Natural killer cell (primary cell): ENCODE results near the gene GAS2L2. TPM values are rescaled to one million over a fixed set of nuclear protein-coding genes. Genes with fewer than 3 reads are reported as not detected.

Experiments
- ATAC-seq, 3 donors: fragments of 150-1000 bp in 2 of 3; fragments of 200-7000 bp in 1 of 3; cut with Tn5 transposase; 1 replicate in 1 of 3; 2 replicates in 2 of 3; pipeline ENCODE4 v1.10.0; 2021; ENCODE audit warnings: mild to moderate bottlenecking in 2 of 3, moderate library complexity in 2 of 3
- DNase-seq, 2 donors: peaks; one replicate each; pipeline versions ENCODE4 v3.0.0 to v3.0.0-alpha.2; 2013 to 2021; ENCODE audit warnings: mixed read lengths in 1 of 2
- H3K27ac ChIP-seq: one replicate; pipeline ENCODE4 v1.5.1; 2013; ENCODE audit warnings: mild to moderate bottlenecking, low read length
- H3K27me3 ChIP-seq: one replicate; pipeline ENCODE4 v1.6.1; 2013; ENCODE audit warnings: low read length; ENCODE audit not compliant: control insufficient read depth, insufficient read depth
- H3K36me3 ChIP-seq: one replicate; pipeline ENCODE4 v1.6.1; 2013; ENCODE audit warnings: low read length; ENCODE audit not compliant: control insufficient read depth, insufficient read depth
- H3K4me1 ChIP-seq: one replicate; pipeline ENCODE4 v1.6.1; 2013; ENCODE audit warnings: low read length; ENCODE audit not compliant: control insufficient read depth, insufficient read depth
- H3K4me3 ChIP-seq: one replicate; pipeline ENCODE4 v1.5.1; 2013; ENCODE audit warnings: low read length
- H3K9me3 ChIP-seq: one replicate; pipeline ENCODE4 v1.6.1; 2013; ENCODE audit warnings: low read length; ENCODE audit not compliant: control insufficient read depth, insufficient read depth
- H3K27ac Mint-ChIP-seq, 2 donors: one replicate each; pipeline ENCODE4 v1.8.0; 2022; ENCODE audit warnings: mild to moderate bottlenecking in 2 of 2, mixed read lengths in 2 of 2, moderate library complexity in 1 of 2
- H3K27me3 Mint-ChIP-seq, 2 donors: one replicate each; pipeline ENCODE4 v1.8.0; 2022; ENCODE audit warnings: low read depth in 2 of 2, mixed read lengths in 2 of 2
- H3K36me3 Mint-ChIP-seq: one replicate; pipeline ENCODE4 v1.8.0; 2022; ENCODE audit warnings: mixed read lengths
- H3K4me1 Mint-ChIP-seq, 2 donors: one replicate each; pipeline ENCODE4 v1.8.0; 2022; ENCODE audit warnings: mixed read lengths in 2 of 2
- H3K4me3 Mint-ChIP-seq: one replicate; pipeline ENCODE4 v1.8.0; 2022; ENCODE audit warnings: mild to moderate bottlenecking, moderate library complexity, mixed read lengths
- H3K9me3 Mint-ChIP-seq, 2 donors: one replicate each; pipeline ENCODE4 v1.8.0; 2022; ENCODE audit warnings: mixed read lengths in 2 of 2
- CTCF ChIP-seq: fragments of 200-600 bp; IDR thresholded peaks from one replicate; pipeline ENCODE4 v1.8.0; 2022; ENCODE audit warnings: antibody characterized with exemption
- WGBS: methylation state at CpG from one replicate; pipeline ENCODE4 v1.1.7; 2013; ENCODE audit warnings: missing lambda C conversion rate; ENCODE audit not compliant: insufficient coverage; 5-methylcytosine and 5-hydroxymethylcytosine counted together
- intact Hi-C: fragments of 100-400 bp; cut with micrococcal nuclease; formaldehyde crosslinking; loops from one replicate; pipeline ENCODE4 v1.14.2; 2022
- total RNA-seq, 4 donors: library from RNA; stranded (reverse); fragments of 120-200 nt in 1 of 4; gene quantifications; one replicate each; pipeline versions ENCODE4 v1.2.3 to v1.2.4, GENCODE V29; 2013 to 2022

GAS2L2 gene
- total RNA-seq, 3 donors from 2014 or later (not counting 1 experiment from before 2014, with no cell fraction given) = 0.23 TPM; not detected in 2

DNA sequence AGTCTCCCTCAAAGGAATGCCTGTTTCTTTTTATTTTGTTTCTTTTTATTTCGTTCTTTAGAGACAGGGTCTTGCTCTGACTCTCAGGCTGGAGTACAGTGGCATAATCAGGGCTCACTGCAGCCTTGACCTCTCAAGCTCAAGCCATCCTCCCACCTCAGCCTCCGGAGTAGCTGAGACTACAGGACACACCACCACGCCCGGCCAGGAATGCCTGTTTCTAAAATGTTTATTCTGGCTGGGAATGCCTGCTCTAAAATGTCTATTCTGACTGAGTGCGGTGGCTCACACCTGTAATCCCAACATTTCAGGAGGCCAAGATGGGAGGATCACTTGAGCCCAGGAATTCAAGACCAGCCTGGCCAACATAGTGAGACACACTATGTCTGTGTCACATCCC lies 44.9 kb upstream of the GAS2L2 start:
- no peak for TF ChIP-seq CTCF
- H3K4me1 Mint-ChIP-seq = peaks cover 0 to 20% of the 10 kb centered on the region in 2 donors
- ATAC-seq (no peak), DNase-seq (no peak)
- H3K4me3 ChIP-seq = no peak overlapping the region
- intact Hi-C loops = no loop called here
- no peak overlapping the region for H3K27ac ChIP-seq
- no peak overlapping the region for H3K4me3 Mint-ChIP-seq
- H3K27me3 Mint-ChIP-seq = peaks cover 42 to 52% of the 10 kb centered on the region in 2 donors
- H3K36me3 ChIP-seq = no peaks in the 10 kb centered on the region
- no peaks in the 10 kb centered on the region for H3K9me3 Mint-ChIP-seq
- peaks cover 21% of the 10 kb centered on the region for H3K27me3 ChIP-seq
- H3K9me3 ChIP-seq = no peaks in the 10 kb centered on the region
- H3K27ac Mint-ChIP-seq = no peak overlapping the region
- H3K4me1 ChIP-seq = peaks cover 19% of the 10 kb centered on the region
- 91% methylated on average over 5 of the region's 5 CpGs for WGBS
- H3K36me3 Mint-ChIP-seq = no peaks in the 10 kb centered on the region

DNA sequence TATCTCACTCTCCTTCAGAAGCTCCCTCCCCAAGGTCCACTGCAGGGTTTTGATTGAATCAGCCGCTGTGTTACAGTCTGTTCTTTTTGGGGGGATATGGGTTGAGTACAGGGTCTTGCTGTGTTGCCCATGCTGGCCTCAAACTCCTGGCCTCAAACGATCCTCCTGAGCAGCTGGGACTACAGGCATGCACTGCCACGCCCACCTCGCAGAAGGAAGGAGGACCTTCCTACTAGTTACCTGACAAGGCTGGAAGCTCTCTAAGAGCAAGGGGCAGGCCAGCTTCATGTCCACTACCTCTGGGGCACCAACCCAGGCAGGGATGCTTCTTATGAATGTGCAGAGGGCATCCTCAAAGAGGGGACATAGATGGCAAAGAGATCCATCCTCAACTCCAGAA lies 44.3 kb upstream of the GAS2L2 start:
- no peak for DNase-seq

GRCh38 chr17:35796942-35797341 lies 43.9 kb upstream of the GAS2L2 start:
- H3K27me3 Mint-ChIP-seq = peaks cover 51 to 59% of the 10 kb centered on the region in 2 donors
- no peaks in the 10 kb centered on the region for H3K36me3 Mint-ChIP-seq
- intact Hi-C loops = no loop called here
- H3K9me3 Mint-ChIP-seq = no peaks in the 10 kb centered on the region
- no peak overlapping the region for H3K27ac Mint-ChIP-seq
- TF ChIP-seq CTCF = no peak
- 100% methylated on average over 1 of the region's 1 CpG for WGBS
- H3K4me3 Mint-ChIP-seq = peak overlapping the region; percentile 56
- ATAC-seq (no peak), DNase-seq (no peak)
- H3K4me3 ChIP-seq = no peak overlapping the region
- H3K4me1 ChIP-seq = peaks cover 19% of the 10 kb centered on the region
- peaks cover 0 to 20% of the 10 kb centered on the region in 2 donors for H3K4me1 Mint-ChIP-seq
- no peaks in the 10 kb centered on the region for H3K36me3 ChIP-seq
- H3K27me3 ChIP-seq = peaks cover 21% of the 10 kb centered on the region
- no peaks in the 10 kb centered on the region for H3K9me3 ChIP-seq
- no peak overlapping the region for H3K27ac ChIP-seq

More for the DNA sequence above, 44.3 kb upstream of the GAS2L2 start:
- no peak for ATAC-seq
- Histone ChIP-seq H3K4me3 (no peak overlapping the region), H3K36me3 (no peaks in the 10 kb centered on the region), H3K27ac (no peak overlapping the region), H3K27me3 (peaks cover 21% of the 10 kb centered on the region), H3K9me3 (no peaks in the 10 kb centered on the region), H3K4me1 (peaks cover 19% of the 10 kb centered on the region)
- TF ChIP-seq CTCF = no peak
- Mint-ChIP-seq H3K36me3 (no peaks in the 10 kb centered on the region), H3K4me3 (peak overlapping the region; percentile 56), H3K27me3 (peaks cover 47 to 55% of the 10 kb centered on the region in 2 donors), H3K4me1 (peaks cover 0 to 20% of the 10 kb centered on the region in 2 donors), H3K27ac (no peak overlapping the region), H3K9me3 (no peaks in the 10 kb centered on the region)
- intact Hi-C loops = no loop called here
- WGBS = 75% methylated on average over 4 of the region's 4 CpGs

DNA sequence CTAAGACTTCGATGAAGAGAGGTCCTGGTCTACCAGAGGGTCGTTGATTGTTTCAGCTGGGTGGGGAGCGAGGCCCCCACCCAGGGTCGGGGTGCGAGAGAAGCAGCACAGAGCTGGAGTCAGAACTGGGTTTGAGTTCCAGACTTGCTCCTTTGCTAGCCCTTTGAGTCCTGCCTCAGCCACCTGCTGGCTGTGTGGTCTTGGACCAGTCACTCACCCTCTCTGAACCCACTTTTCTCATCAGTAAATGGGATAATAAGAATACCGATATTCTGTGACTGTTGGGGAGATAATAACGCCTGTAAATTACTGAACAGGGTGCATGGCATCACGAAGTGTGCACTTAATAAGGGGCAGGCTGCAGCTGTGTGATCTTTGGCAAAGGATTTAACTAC lies 42.8 kb upstream of the GAS2L2 start:
- Histone ChIP-seq H3K4me3 (no peak overlapping the region), H3K9me3 (no peaks in the 10 kb centered on the region), H3K27me3 (peaks cover 21% of the 10 kb centered on the region), H3K27ac (no peak overlapping the region), H3K4me1 (peaks cover 12% of the 10 kb centered on the region), H3K36me3 (no peaks in the 10 kb centered on the region)
- H3K27me3 Mint-ChIP-seq = peaks cover 54 to 62% of the 10 kb centered on the region in 2 donors
- no peaks in the 10 kb centered on the region for H3K36me3 Mint-ChIP-seq
- no peak for TF ChIP-seq CTCF
- H3K4me1 Mint-ChIP-seq = peaks cover 0 to 15% of the 10 kb centered on the region in 2 donors
- no peak overlapping the region for H3K27ac Mint-ChIP-seq
- DNase-seq = no peak
- H3K9me3 Mint-ChIP-seq = no peaks in the 10 kb centered on the region
- intact Hi-C loops = no loop called here
- 38% methylated on average over 8 of the region's 8 CpGs for WGBS
- ATAC-seq = no peak
- H3K4me3 Mint-ChIP-seq = peak overlapping the region; percentile 74
